ENCODE measurements around the gene AIP.

The AIP gene

GRCh38 chr11:67482827-67483798, at the start of gene AIP:
Gene AIP (plus strand): TSS chr11:67483026. CDS start chr11:67483159, 133 bp downstream.
- no peak for FAIRE-seq

- no peak for FAIRE-seq
Observed at GRCh38 chr11:67433536-67434394, 49.1 kb upstream of the AIP start.

GRCh38 chr11:67434395-67434881, 48.4 kb upstream of the AIP start:
- FAIRE-seq, result no peak

GRCh38 chr11:67435031-67435726, 47.6 kb upstream of the AIP start:
- FAIRE-seq, result no peak

GRCh38 chr11:67435727-67436458, 46.9 kb upstream of the AIP start:
- no peak for FAIRE-seq

- FAIRE-seq, result no peak
Observed at GRCh38 chr11:67436459-67437081, 46.3 kb upstream of the AIP start.

GRCh38 chr11:67437082-67437808, 45.6 kb upstream of the AIP start, which contains the start of gene PTPRCAP:
Gene PTPRCAP (minus strand): TSS chr11:67437682. CDS start chr11:67437619, 63 bp downstream.
- FAIRE-seq, result no peak

- no peak for FAIRE-seq
Observed at GRCh38 chr11:67437809-67438157, 45.0 kb upstream of the AIP start.

GRCh38 chr11:67438158-67438902, 44.5 kb upstream of the AIP start:
- no peak for FAIRE-seq

- FAIRE-seq, result no peak
Observed at GRCh38 chr11:67439321-67440228, 43.3 kb upstream of the AIP start.

- no peak for FAIRE-seq
Observed at GRCh38 chr11:67440229-67441097, 42.4 kb upstream of the AIP start.

- no peak for FAIRE-seq
Observed at GRCh38 chr11:67441098-67441563, 41.7 kb upstream of the AIP start.

- no peak for FAIRE-seq
Observed at GRCh38 chr11:67441731-67442351, 41.0 kb upstream of the AIP start.

GRCh38 chr11:67442504-67443404, 40.1 kb upstream of the AIP start:
- FAIRE-seq, result no peak

- FAIRE-seq, result no peak
Observed at GRCh38 chr11:67445515-67445914, 37.3 kb upstream of the AIP start.

GRCh38 chr11:67448220-67448609, 34.6 kb upstream of the AIP start:
- FAIRE-seq, result no peak
